Activated CD4-positive, CD25-positive, alpha-beta regulatory T cell treated with anti-CD3 and anti-CD28 coated beads, Interleukin-2, amount 50 U/mL, for 16 hours (primary cell): ENCODE data around the gene TFB1M.
"Not testable (repeated sequence)": the region's sequence is repeated elsewhere in the genome, so short reads cannot be mapped to it uniquely, and the experiment has no call there.

ENCODE experiments used
- DNase-seq: peaks from one replicate; pipeline ENCODE4 v3.0.0-alpha.2; 2020; ENCODE audit warnings: low read depth, low spot score

TFB1M gene

GRCh38 chr6:155301867-155302266, 12.4 kb downstream of the TFB1M start:
- DNase-seq = no peak

GRCh38 chr6:155297669-155298068, 16.6 kb downstream of the TFB1M start:
- DNase-seq = no peak

- DNase-seq = no peak
These were observed 21.6 kb downstream of the TFB1M start for GRCh38 chr6:155292711-155293110.

GRCh38 chr6:155291291-155291690, 23.0 kb downstream of the TFB1M start:
- DNase-seq = no peak

GRCh38 chr6:155290491-155290890, 23.8 kb downstream of the TFB1M start:
- no peak for DNase-seq

- no peak for DNase-seq
These were observed 26.5 kb downstream of the TFB1M start for GRCh38 chr6:155287762-155288161.

- no peak for DNase-seq
These were observed 29.5 kb downstream of the TFB1M start for GRCh38 chr6:155284775-155285174.

- no peak for DNase-seq
These were observed 35.8 kb downstream of the TFB1M start for GRCh38 chr6:155278319-155279049.

- no peak for DNase-seq
These were observed 37.6 kb downstream of the TFB1M start for GRCh38 chr6:155276638-155277037.

- no peak for DNase-seq
These were observed 38.3 kb downstream of the TFB1M start for GRCh38 chr6:155275808-155276480.

- no peak for DNase-seq
These were observed 39.8 kb downstream of the TFB1M start for GRCh38 chr6:155274533-155274932.

- no peak for DNase-seq
These were observed 40.2 kb downstream of the TFB1M start for GRCh38 chr6:155274106-155274505.

GRCh38 chr6:155273431-155273830, 40.9 kb downstream of the TFB1M start:
- no peak for DNase-seq

GRCh38 chr6:155272353-155273232, 41.7 kb downstream of the TFB1M start:
- DNase-seq = no peak

GRCh38 chr6:155271145-155271544, 43.1 kb downstream of the TFB1M start:
- no peak for DNase-seq

- no peak for DNase-seq
These were observed 43.7 kb downstream of the TFB1M start for GRCh38 chr6:155270561-155271091.

GRCh38 chr6:155269765-155270164, 44.5 kb downstream of the TFB1M start:
- DNase-seq = no peak

- DNase-seq = not testable (repeated sequence)
These were observed 46.0 kb downstream of the TFB1M start for GRCh38 chr6:155268088-155268867.

GRCh38 chr6:155267411-155267810, 46.9 kb downstream of the TFB1M start:
- no peak for DNase-seq

GRCh38 chr6:155265843-155266535, 48.3 kb downstream of the TFB1M start:
- DNase-seq = no peak
